Mesodermal cell (in vitro differentiated cells): ENCODE data around the gene UPF3A.
"Not testable (repeated sequence)": the region's sequence is repeated elsewhere in the genome, so short reads cannot be mapped to it uniquely, and the experiment has no call there.

ENCODE experiments used
- H3K27ac ChIP-seq: 2 replicates; pipeline ENCODE4 v1.7.0; 2013; ENCODE audit warnings: mild to moderate bottlenecking, low read depth, low read length, moderate library complexity; ENCODE audit not compliant: severe bottlenecking
- H3K36me3 ChIP-seq: 2 replicates; pipeline ENCODE4 v1.7.1; 2013; ENCODE audit warnings: mild to moderate bottlenecking, low read length, moderate library complexity; ENCODE audit not compliant: control insufficient read depth, insufficient read depth
- H3K4me1 ChIP-seq: one replicate; pipeline ENCODE4 v1.7.1; 2013; ENCODE audit warnings: mild to moderate bottlenecking, low read length; ENCODE audit not compliant: insufficient read depth, control insufficient read depth, poor library complexity, severe bottlenecking
- H3K4me3 ChIP-seq: 2 replicates; pipeline ENCODE4 v1.7.0; 2013; ENCODE audit warnings: low read length, control low read depth, mild to moderate bottlenecking; ENCODE audit not compliant: insufficient read depth, poor library complexity, severe bottlenecking; ENCODE audit errors: extremely low read depth
- H3K9me3 ChIP-seq: 2 replicates; pipeline ENCODE4 v1.7.1; 2013; ENCODE audit warnings: mild to moderate bottlenecking, low read length, moderate library complexity; ENCODE audit not compliant: control insufficient read depth
- WGBS, 2 experiments: methylation state at CpG; one replicate each; pipeline ENCODE4 v1.1.5; 2013; ENCODE audit warnings: missing lambda C conversion rate in 2 of 2; ENCODE audit not compliant: insufficient coverage in 2 of 2; 5-methylcytosine and 5-hydroxymethylcytosine counted together

UPF3A gene

DNA sequence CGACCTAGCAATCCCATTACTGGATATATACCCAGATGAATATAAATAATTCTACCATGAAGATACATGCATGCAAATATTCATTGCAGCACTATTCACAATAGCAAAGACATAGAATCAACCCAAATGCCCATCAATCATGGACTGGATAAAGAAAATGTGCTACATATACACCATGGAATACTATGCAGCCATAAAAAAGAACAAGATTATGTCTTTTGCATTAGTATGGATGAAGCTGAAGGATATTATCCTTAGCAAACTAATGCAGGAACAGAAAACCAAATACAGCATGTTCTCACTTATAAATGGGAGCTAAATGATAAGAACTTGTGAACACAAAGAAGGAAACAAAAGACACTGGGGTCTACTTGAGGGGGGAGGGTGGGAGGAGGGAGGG lies 55.1 kb downstream of the UPF3A start:
- H3K27ac ChIP-seq, H3K4me3 ChIP-seq, H3K36me3 ChIP-seq, H3K9me3 ChIP-seq, H3K4me1 ChIP-seq: not testable (repeated sequence)
- no CpG with 5 or more reads among the region's 1 CpG for WGBS, 2 experiments

DNA sequence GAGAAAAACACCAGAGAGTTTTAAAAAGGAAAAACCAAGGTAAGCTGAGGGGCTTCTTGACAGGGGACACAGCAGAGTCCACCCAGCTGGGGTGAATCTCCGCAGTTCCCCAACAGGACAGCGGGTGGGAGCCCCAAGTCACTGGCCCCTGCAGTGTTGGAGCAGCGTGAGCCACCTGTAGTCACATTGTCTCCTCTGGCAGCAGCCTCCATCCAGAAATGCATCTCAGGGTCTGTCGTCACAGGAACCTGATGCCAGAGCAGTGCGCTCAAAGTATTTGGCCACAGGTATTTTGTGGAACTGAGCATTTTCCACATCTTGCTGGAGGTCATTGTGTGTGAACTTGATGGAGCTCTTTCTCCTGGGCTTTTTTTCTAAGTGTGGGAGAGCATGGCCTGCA lies 57.6 kb downstream of the UPF3A start:
- H3K36me3 ChIP-seq, result no peaks in the 10 kb centered on the region
- no peak overlapping the region for H3K27ac ChIP-seq
- no peaks in the 10 kb centered on the region for H3K9me3 ChIP-seq
- no peak overlapping the region for H3K4me3 ChIP-seq
- 90 to 92% methylated on average over 5 of the region's 5 CpGs for WGBS, 2 experiments
- peaks cover 3% of the 10 kb centered on the region for H3K4me1 ChIP-seq

DNA sequence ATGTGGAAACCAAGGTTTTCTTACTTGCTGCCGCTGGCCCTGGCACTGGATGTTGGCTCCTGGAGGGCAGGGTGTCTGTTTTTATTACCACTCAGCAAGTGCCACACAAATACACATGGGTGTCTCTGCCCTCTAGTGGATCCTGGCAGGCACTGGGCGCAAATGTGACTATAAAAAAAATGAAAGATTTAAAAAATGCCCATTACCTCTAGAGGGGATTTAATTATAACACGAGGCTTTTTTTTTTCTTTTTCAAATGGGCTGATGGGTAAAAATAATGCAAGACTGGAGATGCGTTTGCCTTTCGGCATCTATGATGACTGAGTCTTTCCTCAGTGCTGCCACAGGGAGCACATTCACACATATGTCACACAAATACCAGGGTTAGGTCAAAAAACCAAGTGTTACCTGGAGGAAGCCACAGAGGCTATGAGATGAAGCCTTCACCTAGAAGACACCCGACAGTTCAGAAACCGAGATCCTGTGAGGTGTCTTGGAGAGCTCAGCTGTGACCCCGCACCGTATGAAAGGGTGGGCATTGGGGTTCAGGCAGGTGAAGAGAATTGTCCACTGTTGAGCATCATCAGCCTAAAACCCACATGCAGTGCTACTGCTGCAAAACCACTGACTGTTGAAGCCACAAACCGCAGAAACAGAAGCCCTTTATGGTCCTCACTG lies 58.6 kb downstream of the UPF3A start:
- Histone ChIP-seq H3K36me3 (no peaks in the 10 kb centered on the region), H3K9me3 (no peaks in the 10 kb centered on the region), H3K27ac (no peak overlapping the region), H3K4me1 (peaks cover 3% of the 10 kb centered on the region), H3K4me3 (no peak overlapping the region)
- WGBS, 2 experiments, result 85 to 86% methylated on average over 6 to 7 of the region's 10 CpGs

- Histone ChIP-seq H3K36me3 (no peaks in the 10 kb centered on the region), H3K9me3 (no peaks in the 10 kb centered on the region), H3K4me3 (no peak overlapping the region), H3K4me1 (peaks cover 3% of the 10 kb centered on the region), H3K27ac (no peak overlapping the region)
- 73 to 78% methylated on average over 12 of the region's 14 CpGs for WGBS, 2 experiments
Observed at GRCh38 chr13:114341003-114341777, 59.8 kb downstream of the UPF3A start.

GRCh38 chr13:114347256-114347655 lies 65.9 kb downstream of the UPF3A start:
- H3K27ac ChIP-seq, H3K4me1 ChIP-seq, H3K4me3 ChIP-seq, H3K36me3 ChIP-seq, H3K9me3 ChIP-seq: not testable (repeated sequence)
- WGBS, 2 experiments, result 83% methylated on average over 1 of the region's 3 CpGs; no CpG with 5 or more reads in 1 of the 2 experiments

- 91 to 92% methylated on average over 22 to 27 of the region's 34 CpGs for WGBS, 2 experiments
- H3K27ac ChIP-seq, result not testable (repeated sequence)
Observed at GRCh38 chr13:114352763-114353162, 71.4 kb downstream of the UPF3A start.

GRCh38 chr13:114353382-114353781 lies 72.0 kb downstream of the UPF3A start:
- H3K27ac ChIP-seq, H3K9me3 ChIP-seq, H3K4me1 ChIP-seq, H3K36me3 ChIP-seq, H3K4me3 ChIP-seq: not testable (repeated sequence)
- WGBS, 2 experiments, result 94 to 96% methylated on average over 10 to 16 of the region's 38 CpGs

More at GRCh38 chr13:114352763-114353162, 71.4 kb downstream of the UPF3A start:
- not testable (repeated sequence) for H3K36me3 ChIP-seq, H3K4me3 ChIP-seq, H3K9me3 ChIP-seq, H3K4me1 ChIP-seq
